ENCODE data around the gene COPG2. TPM values are rescaled to one million over a fixed set of nuclear protein-coding genes. Genes with fewer than 3 reads are reported as not detected.

The COPG2 gene
- total RNA-seq, 2 donors from 2014 or later: 12.2 to 12.4 TPM

Small RNA genes lying within 50 kb of the gene (microRNA-seq; reads per million reads assigned to microRNA genes)
- 417 to 1,191 reads per million in 2 donors for gene MIR335 (ENCODE audit: borderline microRNAs expressed in 2 of 2)

Other genes starting within 250 kb of the COPG2 start
- gene CEP41, start 227.7 kb downstream of the COPG2 start, total RNA-seq: 10 to 100 TPM in 1 of 2 donors, 1 to 10 TPM in 1; 5.0 to 11.5 TPM
- 10 to 100 TPM in 1 of 2 donors, 1 to 10 TPM in 1; 6.0 to 19.8 TPM for gene MEST, start 176.7 kb downstream of the COPG2 start, total RNA-seq
- not detected for gene TSGA13, start 17.8 kb upstream of the COPG2 start, total RNA-seq
- gene KLF14, start 65.5 kb upstream of the COPG2 start, total RNA-seq: under 1 TPM; 0.10 to 0.23 TPM

Data from posterior vena cava (tissue), 2 donors.